Measurements from ENCODE around the gene ZNF839. TPM values are rescaled to one million over a fixed set of nuclear protein-coding genes. Genes with fewer than 3 reads are reported as not detected.

ZNF839 gene
- total RNA-seq, 1 experiment from 2014 or later = 10.8 TPM

DNA sequence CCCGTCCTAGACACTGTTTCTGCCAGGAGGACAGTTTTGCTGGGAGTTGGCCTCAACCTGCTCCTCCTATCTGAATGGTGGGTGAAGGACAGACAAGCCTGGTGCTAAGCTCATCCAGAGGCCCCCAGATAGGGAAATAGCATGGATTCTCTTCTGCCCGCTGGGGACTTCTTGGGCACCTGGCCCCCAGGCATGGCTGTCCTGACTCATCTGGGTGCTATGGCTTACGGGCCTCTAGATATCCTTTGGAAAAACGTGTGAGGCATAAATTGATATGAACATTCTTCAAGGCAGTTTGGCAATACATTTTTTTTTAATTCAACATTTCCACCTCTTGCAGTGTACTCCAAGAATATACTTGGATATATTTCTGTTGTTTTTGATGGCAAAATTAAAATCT is 51.8 kb downstream of the ZNF839 start:
- Histone ChIP-seq H3K27me3 (ENCODE audit: control insufficient read depth, insufficient read depth, low read length) (no peaks in the 10 kb centered on the region), H3K4me3 (ENCODE audit: low read depth in 2 of 2, low read length in 2 of 2) (no peak overlapping the region), H3K36me3 (ENCODE audit: control insufficient read depth, insufficient read depth, low read length) (no peaks in the 10 kb centered on the region), H3K27ac (ENCODE audit: low read length) (no peak overlapping the region), H3K4me1 (ENCODE audit: control insufficient read depth, insufficient read depth, low read length) (no peaks in the 10 kb centered on the region), H3K9me3 (ENCODE audit: control insufficient read depth, insufficient read depth, low read depth, low read length) (no peaks in the 10 kb centered on the region)
- POLR2A ChIA-PET = no interaction called here
- DNase-seq (ENCODE audit: low read depth, low spot score) (no peak), ATAC-seq (no peak)
- in situ Hi-C loops (cut with HindIII; ENCODE audit: low pct_unique_long_range_greater_than_20kb, low sequenced_read_pairs) (no loop called here), intact Hi-C loops (cut with micrococcal nuclease; ENCODE audit: unreplicated experiment) (no loop called here)
- CTCF ChIA-PET = no interaction called here
- TF ChIP-seq REST (IDR thresholded peaks at IDR 0.05; ENCODE audit: insufficient read depth in 1 of 2, low read depth in 2 of 2, low read length in 1 of 2) (no peak), POLR2AphosphoS5 (IDR thresholded peaks at IDR 0.05; ENCODE audit: low read depth, low read length) (no peak), TCF7L2 (IDR thresholded peaks at IDR 0.05; ENCODE audit: low read depth, low read length) (no peak), SIN3A (IDR thresholded peaks at IDR 0.05; ENCODE audit: borderline replicate concordance, insufficient read depth, low read depth, low read length) (no peak)
- TF ChIP-seq, protein P1, sequence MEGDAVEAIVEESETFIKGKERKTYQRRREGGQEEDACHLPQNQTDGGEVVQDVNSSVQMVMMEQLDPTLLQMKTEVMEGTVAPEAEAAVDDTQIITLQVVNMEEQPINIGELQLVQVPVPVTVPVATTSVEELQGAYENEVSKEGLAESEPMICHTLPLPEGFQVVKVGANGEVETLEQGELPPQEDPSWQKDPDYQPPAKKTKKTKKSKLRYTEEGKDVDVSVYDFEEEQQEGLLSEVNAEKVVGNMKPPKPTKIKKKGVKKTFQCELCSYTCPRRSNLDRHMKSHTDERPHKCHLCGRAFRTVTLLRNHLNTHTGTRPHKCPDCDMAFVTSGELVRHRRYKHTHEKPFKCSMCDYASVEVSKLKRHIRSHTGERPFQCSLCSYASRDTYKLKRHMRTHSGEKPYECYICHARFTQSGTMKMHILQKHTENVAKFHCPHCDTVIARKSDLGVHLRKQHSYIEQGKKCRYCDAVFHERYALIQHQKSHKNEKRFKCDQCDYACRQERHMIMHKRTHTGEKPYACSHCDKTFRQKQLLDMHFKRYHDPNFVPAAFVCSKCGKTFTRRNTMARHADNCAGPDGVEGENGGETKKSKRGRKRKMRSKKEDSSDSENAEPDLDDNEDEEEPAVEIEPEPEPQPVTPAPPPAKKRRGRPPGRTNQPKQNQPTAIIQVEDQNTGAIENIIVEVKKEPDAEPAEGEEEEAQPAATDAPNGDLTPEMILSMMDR (IDR thresholded peaks at IDR 0.05) = no peak
- no TSS peak for BruUV-seq (replicated peaks)

DNA sequence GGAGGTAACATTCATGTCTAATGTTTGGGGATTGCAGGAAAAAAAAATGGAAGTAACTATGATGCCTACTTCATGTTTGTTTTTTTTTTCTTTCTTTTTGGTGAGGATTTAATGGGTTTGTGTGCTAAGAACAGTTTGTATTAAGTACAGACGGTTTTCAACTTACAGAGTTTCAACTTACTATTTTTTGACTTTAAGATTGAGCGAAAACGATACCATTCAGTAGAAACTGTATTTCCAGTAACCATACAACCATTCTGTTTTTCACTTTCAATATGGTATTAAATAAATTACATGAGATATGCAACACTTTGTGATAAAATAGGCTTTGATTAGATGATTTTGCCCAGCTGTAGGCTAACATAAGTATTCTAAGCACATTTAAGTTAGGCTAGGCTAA is 53.6 kb downstream of the ZNF839 start:
- no peak for ATAC-seq
- no peak for DNase-seq (ENCODE audit: low read depth, low spot score)
- Histone ChIP-seq H3K4me1 (ENCODE audit: control insufficient read depth, insufficient read depth, low read length) (no peaks in the 10 kb centered on the region), H3K27me3 (ENCODE audit: control insufficient read depth, insufficient read depth, low read length) (no peaks in the 10 kb centered on the region), H3K4me3 (ENCODE audit: low read depth in 2 of 2, low read length in 2 of 2) (no peak overlapping the region), H3K36me3 (ENCODE audit: control insufficient read depth, insufficient read depth, low read length) (no peaks in the 10 kb centered on the region; the same call in none of the 2 replicates), H3K27ac (ENCODE audit: low read length) (no peak overlapping the region), H3K9me3 (ENCODE audit: control insufficient read depth, insufficient read depth, low read depth, low read length) (no peaks in the 10 kb centered on the region)
- POLR2A ChIA-PET = no interaction called here
- no peak for TF ChIP-seq SIN3A (IDR thresholded peaks at IDR 0.05; ENCODE audit: borderline replicate concordance, insufficient read depth, low read depth, low read length)
- TF ChIP-seq, protein P1 (IDR thresholded peaks at IDR 0.05) = no peak
- TF ChIP-seq REST (IDR thresholded peaks at IDR 0.05; ENCODE audit: insufficient read depth in 1 of 2, low read depth in 2 of 2, low read length in 1 of 2) = no peak
- no peak for TF ChIP-seq TCF7L2 (IDR thresholded peaks at IDR 0.05; ENCODE audit: low read depth, low read length)
- TF ChIP-seq POLR2AphosphoS5 (IDR thresholded peaks at IDR 0.05; ENCODE audit: low read depth, low read length) = no peak
- in situ Hi-C loops (cut with HindIII; ENCODE audit: low pct_unique_long_range_greater_than_20kb, low sequenced_read_pairs) = no loop called here
- intact Hi-C loops (cut with micrococcal nuclease; ENCODE audit: unreplicated experiment) = no loop called here
- CTCF ChIA-PET = no interaction called here
- no TSS peak for BruUV-seq (replicated peaks)

Data from Panc1 (cell line).